HCT116 (cell line): ENCODE data around the gene KIAA1549. TPM values are rescaled to one million over a fixed set of nuclear protein-coding genes. Genes with fewer than 3 reads are reported as not detected.

ENCODE experiments used
- ATAC-seq: fragments of 200-7000 bp; cut with Tn5 transposase; 2 replicates; pipeline ENCODE4 v1.9.1; 2020; ENCODE audit warnings: mild to moderate bottlenecking, moderate library complexity
- BruUV-seq: library from RNA; stranded (reverse); fragments of 400-500 nt; replicated peaks from 2 replicates; lab custom pipeline; 2021; lab: Mats Ljungman, UMichigan
- CTCF ChIA-PET: fragments of 300-600 bp; sonication (Branson Sonifier 250); formaldehyde crosslinking; loops from one replicate; lab custom pipeline; 2021; ENCODE audit warnings: antibody characterized with exemption; lab: Charles Lee
- POLR2A ChIA-PET: fragments of 300-600, 350-600 bp; sonication (Branson Sonifier 250); formaldehyde crosslinking; loops from one replicate; lab custom pipeline; 2021; ENCODE audit warnings: antibody characterized with exemption; lab: Charles Lee
- RAD21 ChIA-PET, 2 experiments: fragments of 300-600 bp; sonication (Branson Sonifier 250); formaldehyde crosslinking; loops; one replicate each; lab custom pipeline; 2023; ENCODE audit warnings: low total read pairs in 2 of 2; ENCODE audit not compliant: uncharacterized antibody in 2 of 2, unreplicated experiment in 2 of 2, low non-redundant PET in 1 of 2; lab: Charles Lee
- DNase-seq: peaks from one replicate; pipeline ENCODE4 v3.0.0-alpha.2; 2010; ENCODE audit warnings: low read depth, low spot score
- H2AFZ ChIP-seq: fragments of 200-600 bp; shearing (Covaris generic), sonication (generic); 2 replicates; pipeline ENCODE4 v1.6.1; 2017; ENCODE audit warnings: low read depth, mixed run types, mixed read lengths, antibody characterized with exemption, low read length; ENCODE audit not compliant: poor library complexity, severe bottlenecking
- H3K27ac ChIP-seq: 2 replicates; pipeline ENCODE4 v1.5.1; 2012; ENCODE audit warnings: low read depth, low read length
- H3K27me3 ChIP-seq: fragments of 200-600 bp; sonication (generic); 2 replicates; pipeline ENCODE4 v1.6.1; 2016; ENCODE audit warnings: mixed run types, low read length, mixed read lengths; ENCODE audit not compliant: insufficient read depth
- H3K36me3 ChIP-seq, 2 experiments: fragments of 200-500 bp in 1 of 2; fragments of 200-600 bp in 1 of 2; sonication (Bioruptor generic) in 1 of 2; sonication (generic) in 1 of 2; 2 replicates each; pipeline versions ENCODE4 v1.5.1 to v1.6.1; 2014 to 2016; ENCODE audit warnings: low read length in 2 of 2, inconsistent platforms in 1 of 2, mixed read lengths in 1 of 2, mixed run types in 1 of 2; ENCODE audit not compliant: insufficient read depth in 2 of 2, control insufficient read depth in 1 of 2
- H3K4me1 ChIP-seq, 2 experiments: fragments of 200-600 bp in 1 of 2; sonication (generic) in 1 of 2; 2 replicates each; pipeline versions ENCODE4 v1.5.1 to v1.6.1; 2012 to 2017; ENCODE audit warnings: low read length in 2 of 2, inconsistent platforms in 1 of 2, mild to moderate bottlenecking in 1 of 2, mixed read lengths in 1 of 2, mixed run types in 1 of 2, moderate library complexity in 1 of 2; ENCODE audit not compliant: insufficient read depth in 2 of 2, control insufficient read depth in 1 of 2
- H3K4me2 ChIP-seq: fragments of 200-600 bp; sonication (generic); 2 replicates; pipeline ENCODE4 v1.6.1; 2017; ENCODE audit warnings: mixed run types, low read length, mixed read lengths
- H3K4me3 ChIP-seq, 2 experiments: fragments of 200-600 bp in 1 of 2; sonication (generic) in 1 of 2; replicated peaks in 1 of 2; 2 replicates each; pipeline ENCODE4 v1.5.1; 2011 to 2016; ENCODE audit warnings: low read length in 2 of 2, control low read depth in 1 of 2, low read depth in 1 of 2, mild to moderate bottlenecking in 1 of 2, mixed read lengths in 1 of 2, mixed run types in 1 of 2
- H3K79me2 ChIP-seq: fragments of 200-600 bp; sonication (generic); 2 replicates; pipeline ENCODE4 v1.6.1; 2017; ENCODE audit warnings: mild to moderate bottlenecking, mixed run types, low read length, moderate library complexity, mixed read lengths; ENCODE audit not compliant: insufficient read depth
- H3K9ac ChIP-seq: fragments of 200-600 bp; sonication (generic); 2 replicates; pipeline ENCODE4 v1.6.1; 2016; ENCODE audit warnings: low read length, mixed read lengths
- H3K9me2 ChIP-seq: fragments of 200-600 bp; sonication (generic), shearing (Covaris generic); 2 replicates; pipeline ENCODE4 v1.6.1; 2017; ENCODE audit warnings: mixed run types, mild to moderate bottlenecking, moderate library complexity; ENCODE audit not compliant: insufficient read depth
- H3K9me3 ChIP-seq, 2 experiments: fragments of 200-500 bp in 1 of 2; fragments of 200-600 bp in 1 of 2; sonication (Bioruptor generic) in 1 of 2; sonication (generic) in 1 of 2; 2 replicates each; pipeline ENCODE4 v1.6.1; 2014 to 2017; ENCODE audit warnings: low read length in 2 of 2, mixed read lengths in 2 of 2, inconsistent platforms in 1 of 2, low read depth in 1 of 2, mild to moderate bottlenecking in 1 of 2, mixed run types in 1 of 2, moderate library complexity in 1 of 2; ENCODE audit not compliant: control insufficient read depth in 1 of 2, insufficient read depth in 1 of 2
- H4K20me1 ChIP-seq: fragments of 200-600 bp; sonication (generic), shearing (Covaris generic); 2 replicates; pipeline ENCODE4 v1.6.1; 2017; ENCODE audit warnings: mixed run types, mild to moderate bottlenecking, moderate library complexity; ENCODE audit not compliant: insufficient read depth
- ATF3 ChIP-seq: IDR thresholded peaks from 2 replicates; pipeline ENCODE4 v1.6.1; 2012
- CBX3 ChIP-seq: IDR thresholded peaks from 2 replicates; pipeline ENCODE4 v1.6.1; 2012; ENCODE audit warnings: low read depth
- EGR1 ChIP-seq: IDR thresholded peaks from 2 replicates; pipeline ENCODE4 v1.6.1; 2012; ENCODE audit warnings: low read depth
- EZH2 ChIP-seq: fragments of 200-600 bp; sonication (generic); IDR thresholded peaks from 2 replicates; pipeline ENCODE4 v1.6.1; 2017; ENCODE audit warnings: antibody characterized with exemption, mixed run types
- EZH2phosphoT487 ChIP-seq: fragments of 200-600 bp; IDR thresholded peaks from 2 replicates; pipeline ENCODE4 v1.6.1; 2018; ENCODE audit warnings: antibody characterized with exemption, borderline replicate concordance
- FOSL1 ChIP-seq: IDR thresholded peaks from 2 replicates; pipeline ENCODE4 v1.6.1; 2012; ENCODE audit warnings: low read depth
- JUND ChIP-seq: IDR thresholded peaks from 2 replicates; pipeline ENCODE4 v1.6.1; 2012
- MAX ChIP-seq: IDR thresholded peaks from 2 replicates; pipeline ENCODE4 v1.6.1; 2012
- POLR2A ChIP-seq: IDR thresholded peaks from 2 replicates; pipeline ENCODE4 v1.7.0; 2011; ENCODE audit warnings: borderline replicate concordance; ENCODE audit not compliant: insufficient read depth, insufficient read length; ENCODE audit errors: extremely low read depth
- POLR2AphosphoS5 ChIP-seq: IDR thresholded peaks from 2 replicates; pipeline ENCODE4 v1.6.1; 2011; ENCODE audit warnings: mild to moderate bottlenecking, low read depth, low read length, moderate library complexity
- RAD21 ChIP-seq: IDR thresholded peaks from 2 replicates; pipeline ENCODE4 v1.6.1; 2012; ENCODE audit warnings: low read depth, mild to moderate bottlenecking
- REST ChIP-seq: IDR thresholded peaks from 2 replicates; pipeline ENCODE4 v1.6.1; 2012; ENCODE audit warnings: low read depth
- SIN3A ChIP-seq: IDR thresholded peaks from 2 replicates; pipeline ENCODE4 v1.6.1; 2012; ENCODE audit warnings: low read depth
- SP1 ChIP-seq: IDR thresholded peaks from 2 replicates; pipeline ENCODE4 v1.6.1; 2012; ENCODE audit warnings: low read depth
- TCF7L2 ChIP-seq: IDR thresholded peaks from 2 replicates; pipeline ENCODE4 v1.7.0; 2011; ENCODE audit warnings: borderline replicate concordance, inconsistent platforms; ENCODE audit not compliant: insufficient read depth, insufficient read length; ENCODE audit errors: extremely low read depth
- ZBTB33 ChIP-seq: IDR thresholded peaks from 2 replicates; pipeline ENCODE4 v1.6.1; 2011; ENCODE audit warnings: mild to moderate bottlenecking, low read length, moderate library complexity; ENCODE audit not compliant: insufficient replicate concordance; ENCODE audit errors: extremely low read depth
- ZFX ChIP-seq: fragments of 450-650 bp; IDR thresholded peaks from 2 replicates; pipeline ENCODE4 v1.6.1; 2017
- ZNF274 ChIP-seq: fragments of 200-500 bp; sonication (Bioruptor generic); IDR thresholded peaks from 2 replicates; pipeline ENCODE4 v1.6.1; 2014; ENCODE audit warnings: mild to moderate bottlenecking, low read depth, low read length, inconsistent platforms
- intact Hi-C: fragments of 100-400 bp; cut with micrococcal nuclease; formaldehyde crosslinking; loops from 2 replicates; pipeline ENCODE4 v1.10.0; 2022
- total RNA-seq: library from RNA; stranded (reverse); gene quantifications from one replicate; pipeline ENCODE4 v1.2.1, GENCODE V29; 2021; ENCODE audit not compliant: unreplicated experiment

Gene KIAA1549
- total RNA-seq, 1 experiment from 2014 or later: 3.9 TPM

- no peaks in the 10 kb centered on the region for H4K20me1 ChIP-seq
- CTCF ChIA-PET: no interaction called here
These were observed 101.8 kb downstream of the KIAA1549 start for GRCh38 chr7:138879356-138879755.

GRCh38 chr7:138878856-138879255 is 102.3 kb downstream of the KIAA1549 start:
- Histone ChIP-seq H4K20me1 (no peaks in the 10 kb centered on the region), H3K4me2 (no peak overlapping the region), H3K79me2 (no peaks in the 10 kb centered on the region), H3K36me3 (no peaks in the 10 kb centered on the region), H3K9me2 (no peaks in the 10 kb centered on the region), H3K9ac (no peak overlapping the region), H3K27me3 (no peaks in the 10 kb centered on the region), H2AFZ (no peak overlapping the region), H3K9me3 (no peaks in the 10 kb centered on the region), H3K4me1 (no peaks in the 10 kb centered on the region; a peak in 1 of 4 replicates), H3K4me3 (no peak overlapping the region), H3K27ac (no peak overlapping the region)
- DNase-seq (no peak), ATAC-seq (no peak)
- TSS peak; percentile 31 for BruUV-seq
- ChIA-PET POLR2A (no interaction called here), CTCF (no interaction called here), RAD21 (no interaction called here)
- intact Hi-C loops: no loop called here
- TF ChIP-seq ZNF274 (no peak), POLR2A (no peak), POLR2AphosphoS5 (no peak), SP1 (no peak), EGR1 (no peak), REST (no peak), ZFX (no peak), ZBTB33 (no peak), MAX (no peak), CBX3 (no peak), JUND (no peak), ATF3 (no peak), FOSL1 (no peak), RAD21 (no peak), EZH2phosphoT487 (no peak), TCF7L2 (no peak), SIN3A (no peak)

More at GRCh38 chr7:138879356-138879755, 101.8 kb downstream of the KIAA1549 start:
- no peak overlapping the region for H2AFZ ChIP-seq
- no peaks in the 10 kb centered on the region for H3K27me3 ChIP-seq
- ChIA-PET POLR2A (no interaction called here), RAD21 (no interaction called here)
- no peak for DNase-seq
- no peaks in the 10 kb centered on the region for H3K9me3 ChIP-seq
- no peak for ATAC-seq
- H3K27ac ChIP-seq: no peak overlapping the region
- intact Hi-C loops: no loop called here
- H3K4me3 ChIP-seq: no peak overlapping the region
- no peak for TF ChIP-seq EZH2
- TF ChIP-seq, all 23 proteins: peak for 0
- no peaks in the 10 kb centered on the region for H3K36me3 ChIP-seq
- no peaks in the 10 kb centered on the region for H3K79me2 ChIP-seq
- H3K4me1 ChIP-seq: no peaks in the 10 kb centered on the region; a peak in 1 of 4 replicates
- no peaks in the 10 kb centered on the region for H3K9me2 ChIP-seq
- no peak overlapping the region for H3K4me2 ChIP-seq
- H3K9ac ChIP-seq: no peak overlapping the region
- no TSS peak for BruUV-seq
